HG03175 (cell line): ENCODE results near the gene RFXAP.

ENCODE experiments used
- ATAC-seq: cut with Tn5 transposase; IDR thresholded peaks from one replicate; pipeline ENCODE4 v1.9.1; 2021; ENCODE audit warnings: mild to moderate bottlenecking, moderate library complexity; ENCODE audit not compliant: unreplicated experiment

Gene RFXAP

GRCh38 chr13:36815062-36815461 lies 4.0 kb upstream of the RFXAP start:
- ATAC-seq: no peak

- peak; percentile 2 for ATAC-seq
Observed at GRCh38 chr13:36817996-36818803, 822 bp upstream of the RFXAP start.

DNA sequence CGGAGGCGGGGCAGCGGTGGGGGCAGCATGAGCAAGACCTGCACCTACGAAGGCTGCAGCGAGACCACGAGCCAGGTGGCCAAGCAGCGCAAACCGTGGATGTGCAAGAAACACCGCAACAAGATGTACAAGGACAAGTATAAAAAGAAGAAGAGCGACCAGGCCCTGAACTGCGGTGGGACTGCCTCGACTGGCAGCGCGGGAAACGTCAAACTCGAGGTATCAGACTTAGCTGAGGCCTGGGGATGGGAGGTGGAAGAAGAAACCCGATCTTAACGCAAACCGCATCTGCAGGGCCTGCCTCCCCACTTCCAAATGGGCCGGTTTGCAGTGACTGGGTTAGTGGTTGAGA lies 693 bp downstream of the RFXAP start:
- ATAC-seq: peak; percentile 22

- ATAC-seq: peak; percentile 44
Observed at GRCh38 chr13:36820222-36820621, 1.2 kb downstream of the RFXAP start.

DNA sequence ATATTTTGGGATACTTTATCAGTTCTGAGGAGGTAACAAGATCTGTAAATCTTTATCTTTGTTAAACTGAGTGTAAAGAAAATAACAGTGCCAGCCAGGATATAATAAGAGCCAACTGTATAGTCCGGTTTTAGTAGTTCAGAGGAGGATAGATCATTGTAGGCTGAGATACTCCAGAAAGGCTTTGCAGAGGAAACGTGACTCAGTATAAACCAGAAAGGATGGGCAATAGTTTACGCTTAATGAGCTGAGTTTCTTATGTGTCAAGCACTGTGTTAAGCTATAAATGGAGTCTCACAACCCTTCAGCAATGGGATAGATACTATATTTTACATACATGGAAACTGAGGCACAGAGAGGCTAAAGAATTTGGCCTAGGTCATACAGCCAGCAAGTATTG lies 3.8 kb downstream of the RFXAP start:
- no peak for ATAC-seq

GRCh38 chr13:36829753-36830152 lies 10.7 kb downstream of the RFXAP start:
- no peak for ATAC-seq

DNA sequence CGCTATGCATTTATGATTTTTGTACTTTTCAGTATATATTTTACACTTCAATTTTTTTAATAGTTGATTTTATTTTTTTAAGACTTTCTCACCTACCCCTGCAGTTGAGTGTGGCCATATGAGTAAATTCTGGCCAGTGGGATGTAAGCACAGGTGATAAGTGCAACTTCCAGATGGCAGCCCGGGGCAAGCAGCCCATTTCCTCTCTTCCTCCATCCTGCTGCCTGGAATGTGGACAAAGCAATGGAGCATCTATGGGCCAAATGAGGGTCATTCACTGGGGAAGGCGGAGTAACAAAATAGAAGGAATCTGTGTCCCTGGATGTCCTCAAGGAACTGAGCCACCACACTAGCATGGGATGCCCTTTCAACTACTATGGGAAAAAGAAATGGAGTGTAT lies 12.3 kb downstream of the RFXAP start:
- no peak for ATAC-seq

DNA sequence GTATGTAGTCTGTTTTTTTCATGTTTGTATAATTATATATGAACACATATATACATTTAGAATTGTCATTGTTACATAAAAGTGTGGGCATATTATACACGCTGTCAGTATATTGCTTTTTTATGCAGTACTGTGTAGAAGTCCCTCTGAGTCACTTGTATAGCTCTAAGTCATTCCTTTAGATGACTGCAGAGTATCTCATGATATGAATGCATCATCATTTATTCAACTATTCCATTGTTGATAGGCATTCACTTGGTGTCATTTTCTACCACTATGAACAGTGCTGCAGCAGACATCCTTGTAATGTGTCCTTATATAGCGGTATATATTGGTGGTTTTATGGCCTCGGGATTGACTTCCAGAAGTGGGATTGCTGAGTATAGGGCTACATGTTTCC lies 15.3 kb downstream of the RFXAP start:
- no peak for ATAC-seq

DNA sequence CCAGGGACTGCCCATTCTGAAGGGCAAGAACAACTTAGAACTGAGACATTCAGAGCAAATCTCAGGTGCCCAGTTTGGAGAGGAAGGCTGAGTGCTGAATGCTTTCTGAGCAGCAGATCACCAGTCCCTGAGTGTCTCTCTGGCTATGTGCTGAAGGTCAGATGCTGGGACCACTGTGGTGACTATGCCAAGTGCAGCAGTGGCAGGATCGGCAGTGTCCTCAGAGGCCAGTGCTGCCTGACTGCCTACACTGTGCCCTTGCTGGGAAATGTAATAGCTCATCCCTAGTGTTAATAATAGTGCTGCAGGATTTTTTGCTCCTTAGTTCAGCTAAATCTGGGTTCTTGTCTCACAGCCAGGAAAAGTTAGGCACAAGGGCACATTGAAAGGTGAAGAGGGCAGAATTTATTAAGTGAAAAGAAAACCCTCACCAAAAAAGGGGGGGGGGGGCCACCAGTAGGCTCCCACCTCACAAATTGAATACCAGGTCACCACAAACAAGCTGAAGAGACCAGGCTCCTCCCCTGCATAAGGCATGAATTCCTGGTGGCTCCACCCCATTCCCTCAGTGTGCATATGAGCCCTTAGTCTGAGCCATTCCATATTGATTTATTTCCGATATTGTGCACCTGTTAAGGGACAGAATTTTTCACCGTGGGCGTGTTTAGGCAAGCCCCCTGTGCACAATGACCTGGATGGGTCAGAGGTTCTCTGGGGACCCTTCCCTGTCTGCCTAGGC lies 18.5 kb downstream of the RFXAP start:
- no peak for ATAC-seq

DNA sequence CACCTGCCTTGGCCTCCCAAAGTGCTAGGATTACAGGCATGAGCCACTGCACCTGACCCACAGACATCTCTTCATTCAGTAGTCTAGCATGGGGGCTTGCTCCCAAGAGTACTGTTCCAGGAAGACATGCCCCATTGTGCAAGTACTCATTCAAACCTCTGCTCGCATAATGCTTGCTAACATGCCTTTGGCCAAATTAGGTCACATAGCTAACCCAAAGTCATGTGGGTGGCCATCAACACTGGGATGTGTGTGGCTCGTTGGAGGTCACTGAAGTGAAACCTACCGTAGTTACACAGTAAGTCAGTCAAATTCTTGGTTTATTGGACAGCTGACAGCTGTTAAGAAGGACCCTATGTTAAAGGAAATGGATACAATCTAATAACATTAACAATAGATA lies 20.3 kb downstream of the RFXAP start:
- no peak for ATAC-seq

GRCh38 chr13:36839981-36840380 lies 21.0 kb downstream of the RFXAP start:
- no peak for ATAC-seq

DNA sequence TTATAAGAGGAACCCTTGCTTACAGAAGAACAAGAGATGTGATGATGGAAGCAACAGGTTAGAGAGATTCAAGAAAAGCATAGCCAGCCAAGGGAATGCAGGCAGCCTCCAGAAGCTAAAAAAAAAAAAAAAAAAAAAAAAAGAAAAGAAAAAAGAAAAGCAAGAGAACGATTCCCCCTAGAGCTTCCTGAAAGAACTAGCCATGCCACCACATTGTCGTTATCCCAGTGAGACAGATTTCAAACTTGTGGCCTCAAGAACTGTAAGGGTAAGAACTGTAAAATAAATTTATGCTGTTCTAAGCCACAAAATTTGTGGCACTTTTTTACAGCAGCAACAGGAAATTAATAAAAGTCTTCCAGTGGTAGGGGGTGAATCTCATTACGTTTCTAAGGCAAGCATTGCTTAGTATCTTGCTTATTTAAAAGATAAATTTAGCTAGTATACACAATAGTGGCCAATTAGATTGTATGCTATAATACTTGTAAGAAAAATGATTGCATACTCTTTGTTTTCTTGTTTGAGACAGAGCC lies 21.8 kb downstream of the RFXAP start:
- no peak for ATAC-seq

DNA sequence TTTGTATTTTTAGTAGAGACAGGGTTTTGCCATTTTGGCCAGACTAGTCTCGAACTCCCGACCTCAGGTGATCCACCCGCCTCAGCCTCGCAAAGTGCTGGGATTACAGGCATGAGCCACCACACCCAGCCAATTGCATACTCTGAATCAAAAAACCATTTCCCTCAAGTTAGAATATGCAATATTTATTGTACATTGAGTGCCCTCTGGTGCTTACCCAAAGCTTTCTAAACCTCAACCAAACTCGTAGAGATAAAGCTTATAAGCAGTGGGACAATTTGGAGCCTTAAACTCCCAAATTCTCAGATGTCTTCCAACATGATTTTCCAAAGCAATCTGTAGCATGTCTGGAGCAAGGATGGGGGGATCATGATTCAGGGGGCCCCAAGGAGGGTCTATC lies 22.4 kb downstream of the RFXAP start:
- ATAC-seq: no peak

DNA sequence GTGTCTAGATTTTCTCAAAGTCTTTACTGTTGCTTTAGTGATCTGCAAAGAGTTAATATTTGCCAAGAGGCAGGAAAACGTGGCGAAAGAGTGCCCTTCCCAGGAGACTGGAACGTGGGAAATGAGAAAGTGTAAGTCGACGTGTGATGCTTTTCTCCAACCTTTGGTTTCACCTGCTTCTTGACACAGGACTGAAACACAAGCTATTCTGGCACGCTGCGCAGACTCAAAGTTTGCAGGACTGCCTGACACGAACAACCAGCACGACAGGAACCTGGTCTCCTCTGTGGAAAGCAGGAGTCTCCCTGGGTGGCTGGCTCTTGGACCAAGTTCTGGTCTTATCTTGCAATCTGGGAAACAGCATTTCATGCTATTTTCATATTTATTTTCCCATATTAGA lies 28.6 kb downstream of the RFXAP start:
- no peak for ATAC-seq

- ATAC-seq: no peak
Observed at GRCh38 chr13:36848199-36848982, 29.4 kb downstream of the RFXAP start.

- no peak for ATAC-seq
Observed at GRCh38 chr13:36850790-36851438, 31.9 kb downstream of the RFXAP start.

DNA sequence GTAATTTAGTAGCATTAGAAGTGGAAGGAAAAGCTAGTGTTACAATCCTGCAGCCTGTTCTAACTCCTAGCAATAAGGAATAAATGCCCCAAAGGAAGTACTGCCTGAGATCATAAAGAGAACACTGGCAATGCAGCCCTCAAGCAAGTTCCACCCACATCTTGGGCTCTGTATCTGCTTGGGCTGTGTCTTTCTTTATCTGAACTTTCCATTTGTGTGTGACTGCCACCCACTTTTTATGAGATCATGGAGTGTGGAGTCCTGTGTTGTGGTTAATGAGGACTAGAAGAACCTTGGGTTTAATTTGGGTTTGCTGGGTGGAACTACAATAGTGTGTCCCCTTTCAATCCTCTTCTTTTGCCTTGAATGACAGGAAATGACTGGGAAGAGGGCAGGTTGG lies 38.2 kb downstream of the RFXAP start:
- no peak for ATAC-seq

- peak; percentile 68 for ATAC-seq
Observed at GRCh38 chr13:36858290-36858689, 39.3 kb downstream of the RFXAP start.

- no peak for ATAC-seq
Observed at GRCh38 chr13:36859259-36859658, 40.2 kb downstream of the RFXAP start.

DNA sequence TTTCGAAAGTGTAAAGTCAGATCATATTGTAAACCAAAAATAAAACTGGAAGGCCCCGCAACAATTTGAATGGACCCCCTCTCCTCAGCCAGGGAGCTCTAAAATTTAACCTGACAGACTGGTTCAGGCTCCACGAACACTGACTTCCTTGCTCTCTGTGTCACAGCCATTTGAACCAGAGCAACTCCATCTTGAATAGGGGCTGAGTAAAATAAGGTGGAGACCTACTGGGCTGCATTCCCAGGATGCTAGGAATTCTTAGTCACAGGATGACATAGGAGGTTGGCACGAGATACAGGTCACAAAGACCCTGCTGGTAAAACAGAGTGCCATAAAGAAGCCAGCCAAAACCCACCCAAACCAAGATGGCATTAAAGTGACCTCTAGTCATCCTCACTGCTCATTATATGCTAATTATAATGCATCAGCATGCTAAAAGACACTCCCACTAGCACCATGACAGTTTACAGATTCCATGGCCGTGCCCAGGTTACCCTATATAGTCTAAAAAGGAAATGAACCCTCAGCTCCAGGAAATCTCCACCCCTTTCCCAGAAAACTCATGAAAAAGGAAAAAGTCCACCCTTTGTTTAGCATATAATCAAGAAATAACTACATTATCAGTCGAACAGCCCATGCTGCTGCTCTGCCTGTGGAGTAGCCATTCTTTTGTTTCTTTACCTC lies 43.1 kb downstream of the RFXAP start:
- ATAC-seq: no peak
